ENCODE measurements around the gene GPALPP1. TPM values are rescaled to one million over a fixed set of nuclear protein-coding genes. Genes with fewer than 3 reads are reported as not detected.
A peak's percentile ranks its signal among the peaks of the same experiment; 100 is the strongest.

Gene GPALPP1
- total and polyA plus RNA-seq, 9 donors = 17.3 to 31.9 (median 24.9) TPM

DNA sequence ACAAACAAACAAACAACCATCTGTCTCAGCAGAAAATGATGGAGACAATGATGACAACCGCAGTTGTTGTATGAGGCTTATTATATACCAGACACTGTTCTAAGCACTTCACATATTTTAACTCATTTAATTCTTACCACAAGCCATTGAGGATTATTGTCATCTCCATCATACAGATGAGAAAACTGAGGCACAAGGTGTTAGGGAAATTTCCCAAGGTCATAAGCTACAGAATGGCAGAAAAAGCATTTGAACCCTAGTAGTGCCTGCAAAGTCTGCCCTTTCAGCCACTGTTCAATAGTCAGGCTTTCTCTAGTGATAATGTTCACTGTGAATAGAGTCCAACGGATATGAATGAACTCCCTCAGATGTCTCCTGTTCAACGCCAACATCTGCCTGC lies 60.1 kb downstream of the GPALPP1 start:
- Histone ChIP-seq H3K9me3 (no peaks in the 10 kb centered on the region), H3K4me3 (no peak overlapping the region), H3K36me3 (no peaks in the 10 kb centered on the region), H3K4me1 (ENCODE audit: insufficient read depth) (no peaks in the 10 kb centered on the region), H3K27ac (no peak overlapping the region), H3K27me3 (no peaks in the 10 kb centered on the region)
- intact Hi-C loops (cut with DNase I) = loop anchor here in 3 of 4 donors (5.0 kb wide), 1 partner anchor 258 kb away; no protein-coding TSS in a partner anchor
- WGBS, 3 donors = 77 to 84% (median 80%) methylated on average over 3 of the region's 3 CpGs
- TF ChIP-seq POLR2A (IDR thresholded peaks at IDR 0.05) (no peak), EP300 (IDR thresholded peaks at IDR 0.05) (no peak)
- TF ChIP-seq, protein P1, sequence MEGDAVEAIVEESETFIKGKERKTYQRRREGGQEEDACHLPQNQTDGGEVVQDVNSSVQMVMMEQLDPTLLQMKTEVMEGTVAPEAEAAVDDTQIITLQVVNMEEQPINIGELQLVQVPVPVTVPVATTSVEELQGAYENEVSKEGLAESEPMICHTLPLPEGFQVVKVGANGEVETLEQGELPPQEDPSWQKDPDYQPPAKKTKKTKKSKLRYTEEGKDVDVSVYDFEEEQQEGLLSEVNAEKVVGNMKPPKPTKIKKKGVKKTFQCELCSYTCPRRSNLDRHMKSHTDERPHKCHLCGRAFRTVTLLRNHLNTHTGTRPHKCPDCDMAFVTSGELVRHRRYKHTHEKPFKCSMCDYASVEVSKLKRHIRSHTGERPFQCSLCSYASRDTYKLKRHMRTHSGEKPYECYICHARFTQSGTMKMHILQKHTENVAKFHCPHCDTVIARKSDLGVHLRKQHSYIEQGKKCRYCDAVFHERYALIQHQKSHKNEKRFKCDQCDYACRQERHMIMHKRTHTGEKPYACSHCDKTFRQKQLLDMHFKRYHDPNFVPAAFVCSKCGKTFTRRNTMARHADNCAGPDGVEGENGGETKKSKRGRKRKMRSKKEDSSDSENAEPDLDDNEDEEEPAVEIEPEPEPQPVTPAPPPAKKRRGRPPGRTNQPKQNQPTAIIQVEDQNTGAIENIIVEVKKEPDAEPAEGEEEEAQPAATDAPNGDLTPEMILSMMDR (IDR thresholded peaks at IDR 0.05) = no peak
- no peak for DNase-seq

DNA sequence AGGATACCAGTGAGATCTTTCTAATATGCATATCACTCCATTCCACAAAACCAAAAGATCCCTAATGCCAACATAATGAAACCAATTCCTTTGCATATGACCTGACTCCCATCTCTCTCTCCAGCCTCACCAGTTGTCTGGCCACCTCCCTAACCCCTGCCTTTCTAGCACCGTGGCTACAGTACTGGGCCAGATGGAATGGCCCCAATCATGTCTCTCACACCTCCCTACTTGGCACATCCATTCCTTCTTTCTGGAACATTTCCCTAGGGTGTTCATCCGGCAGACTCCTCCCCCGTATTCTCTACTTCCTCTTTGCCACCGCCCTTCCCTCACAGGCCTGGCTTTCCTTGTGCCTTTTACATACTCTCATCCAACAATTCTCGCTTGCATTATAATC lies 62.0 kb downstream of the GPALPP1 start:
- TF ChIP-seq, protein P1 (IDR thresholded peaks at IDR 0.05) = no peak
- TF ChIP-seq EP300 (IDR thresholded peaks at IDR 0.05) = no peak
- no peaks in the 10 kb centered on the region for H3K9me3 ChIP-seq
- intact Hi-C loops (cut with DNase I) = loop anchor here in 1 of 4 donors (5.0 kb wide), 1 partner anchor 246 kb away; no protein-coding TSS in a partner anchor
- WGBS, 3 donors = 46 to 52% (median 52%) methylated on average over 5 of the region's 5 CpGs
- no peaks in the 10 kb centered on the region for H3K36me3 ChIP-seq
- no peak overlapping the region for H3K4me3 ChIP-seq
- peaks cover 3% of the 10 kb centered on the region for H3K4me1 ChIP-seq (ENCODE audit: insufficient read depth)
- H3K27ac ChIP-seq = no peak overlapping the region
- H3K27me3 ChIP-seq = no peaks in the 10 kb centered on the region
- no peak for DNase-seq

DNA sequence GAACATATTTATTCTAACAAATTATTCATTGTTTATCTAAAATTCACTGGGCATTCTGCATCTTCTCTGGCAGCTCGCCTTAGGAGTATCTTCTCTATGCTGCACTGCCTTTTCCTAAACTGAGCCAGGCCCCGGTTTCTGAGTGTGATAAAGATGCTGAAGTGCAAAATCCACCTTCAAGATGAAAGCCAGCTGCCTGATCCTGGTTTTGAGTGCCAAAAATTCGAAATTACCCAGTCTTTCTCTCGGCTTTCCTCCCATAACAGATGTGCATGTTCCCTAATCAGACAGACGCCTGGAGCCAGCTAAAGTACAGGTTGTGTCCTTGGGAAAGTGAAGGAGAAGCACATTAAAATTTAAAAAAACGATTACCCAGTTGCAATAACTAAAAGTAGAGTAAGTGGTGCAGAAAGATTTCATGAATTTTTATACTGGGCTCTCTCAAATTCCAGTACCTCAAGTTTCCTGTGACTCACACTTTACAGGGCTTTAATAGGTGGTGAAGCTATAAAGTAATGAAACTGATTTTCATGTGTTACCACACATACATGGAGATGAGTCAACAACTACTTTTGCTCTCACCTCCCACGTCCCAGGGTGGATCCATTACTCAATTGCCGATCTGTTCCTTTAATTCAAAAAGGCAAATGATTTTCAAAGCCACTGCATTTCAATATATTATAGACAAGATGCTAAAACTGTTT lies 66.0 kb downstream of the GPALPP1 start:
- peak in 3 of 5 donors; percentile 26 to 48 (median 35) for DNase-seq
- Histone ChIP-seq H3K36me3 (no peaks in the 10 kb centered on the region), H3K27ac (peak overlapping the region in 1 of 2 donors; percentile 48), H3K27me3 (no peaks in the 10 kb centered on the region), H3K4me3 (no peak overlapping the region), H3K9me3 (no peaks in the 10 kb centered on the region), H3K4me1 (ENCODE audit: insufficient read depth) (peaks cover 7% of the 10 kb centered on the region)
- TF ChIP-seq, protein P1 (IDR thresholded peaks at IDR 0.05) = no peak
- TF ChIP-seq POLR2A (IDR thresholded peaks at IDR 0.05) = no peak
- no peak for TF ChIP-seq EP300 (IDR thresholded peaks at IDR 0.05)
- WGBS, 3 donors = 6 to 14% (median 6%) methylated on average over 8 of the region's 8 CpGs
- intact Hi-C loops (cut with DNase I) = no loop called here

DNA sequence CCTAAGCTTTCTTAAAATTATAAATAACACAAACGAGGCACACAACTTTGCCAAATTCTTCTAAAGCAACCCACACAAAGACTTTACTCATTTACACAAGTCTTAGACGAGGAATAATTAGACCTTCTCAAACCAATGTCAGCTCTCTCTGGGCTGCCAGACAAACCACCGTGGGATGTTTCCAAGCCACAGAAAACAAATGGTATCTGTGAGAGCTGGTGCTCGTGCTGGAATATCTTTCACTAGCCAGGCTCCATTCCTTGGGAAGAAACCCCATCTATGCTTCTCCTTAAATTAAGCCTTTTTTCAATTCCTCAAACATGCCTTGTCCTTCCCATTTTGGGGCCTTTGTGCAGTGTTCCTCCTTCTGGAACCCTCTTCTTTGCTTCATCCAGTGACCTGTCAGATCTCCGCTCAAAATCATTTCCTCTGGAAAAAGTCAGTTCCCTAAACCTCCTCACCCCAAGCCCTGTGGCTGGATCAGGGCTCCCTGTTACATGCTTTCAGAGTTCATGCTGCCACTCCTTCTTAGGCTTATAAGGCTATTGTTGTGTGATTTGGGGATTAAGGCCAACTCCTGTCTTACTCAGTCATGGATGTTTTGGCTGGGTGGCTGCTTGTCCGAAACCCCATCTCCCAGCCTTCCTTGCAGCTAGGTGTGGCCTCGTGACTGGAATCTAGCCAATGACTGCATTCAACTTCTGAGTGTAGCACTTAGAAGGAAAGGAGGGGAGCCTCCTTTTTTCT lies 66.7 kb downstream of the GPALPP1 start:
- H3K4me3 ChIP-seq = no peak overlapping the region
- intact Hi-C loops (cut with DNase I) = no loop called here
- 13 to 21% (median 20%) methylated on average over 7 of the region's 7 CpGs for WGBS, 3 donors
- DNase-seq = peak; percentile 28 to 53 (median 31)
- peaks cover 7% of the 10 kb centered on the region for H3K4me1 ChIP-seq (ENCODE audit: insufficient read depth)
- H3K27me3 ChIP-seq = no peaks in the 10 kb centered on the region
- TF ChIP-seq POLR2A (IDR thresholded peaks at IDR 0.05) (no peak), EP300 (IDR thresholded peaks at IDR 0.05) (no peak)
- TF ChIP-seq, protein P1 (IDR thresholded peaks at IDR 0.05) = no peak
- H3K27ac ChIP-seq = peak overlapping the region; percentile 48 to 51
- H3K36me3 ChIP-seq = no peaks in the 10 kb centered on the region
- H3K9me3 ChIP-seq = no peaks in the 10 kb centered on the region

Data from ovary (tissue), 9 donors.